Activated naive CD8-positive, alpha-beta T cell treated with anti-CD3 and anti-CD28 coated beads for 36 hours (primary cell): ENCODE measurements around the gene STRADA. TPM values are rescaled to one million over a fixed set of nuclear protein-coding genes. Genes with fewer than 3 reads are reported as not detected.

Experiments
- DNase-seq: peaks from one replicate; pipeline ENCODE4 v3.0.0; 2021
- H3K27ac Mint-ChIP-seq: one replicate; pipeline ENCODE4 v1.8.0; 2022; ENCODE audit warnings: mild to moderate bottlenecking, moderate library complexity, mixed read lengths
- H3K27me3 Mint-ChIP-seq: one replicate; pipeline ENCODE4 v1.8.0; 2022; ENCODE audit warnings: mild to moderate bottlenecking, mixed read lengths
- H3K36me3 Mint-ChIP-seq: one replicate; pipeline ENCODE4 v1.8.0; 2021; ENCODE audit warnings: mild to moderate bottlenecking, mixed read lengths
- H3K4me1 Mint-ChIP-seq: one replicate; pipeline ENCODE4 v1.8.0; 2021; ENCODE audit warnings: mixed read lengths
- H3K4me3 Mint-ChIP-seq: one replicate; pipeline ENCODE4 v1.8.0; 2022; ENCODE audit warnings: mild to moderate bottlenecking, moderate library complexity, mixed read lengths
- H3K9me3 Mint-ChIP-seq: one replicate; pipeline ENCODE4 v1.8.0; 2022; ENCODE audit warnings: mixed read lengths
- total RNA-seq, 2 experiments: library from RNA; stranded (reverse); gene quantifications; one replicate each; pipeline ENCODE4 v1.2.3, GENCODE V29; 2021

The STRADA gene
- total RNA-seq, 2 experiments from 2014 or later: 39.1 to 40.9 TPM

DNA sequence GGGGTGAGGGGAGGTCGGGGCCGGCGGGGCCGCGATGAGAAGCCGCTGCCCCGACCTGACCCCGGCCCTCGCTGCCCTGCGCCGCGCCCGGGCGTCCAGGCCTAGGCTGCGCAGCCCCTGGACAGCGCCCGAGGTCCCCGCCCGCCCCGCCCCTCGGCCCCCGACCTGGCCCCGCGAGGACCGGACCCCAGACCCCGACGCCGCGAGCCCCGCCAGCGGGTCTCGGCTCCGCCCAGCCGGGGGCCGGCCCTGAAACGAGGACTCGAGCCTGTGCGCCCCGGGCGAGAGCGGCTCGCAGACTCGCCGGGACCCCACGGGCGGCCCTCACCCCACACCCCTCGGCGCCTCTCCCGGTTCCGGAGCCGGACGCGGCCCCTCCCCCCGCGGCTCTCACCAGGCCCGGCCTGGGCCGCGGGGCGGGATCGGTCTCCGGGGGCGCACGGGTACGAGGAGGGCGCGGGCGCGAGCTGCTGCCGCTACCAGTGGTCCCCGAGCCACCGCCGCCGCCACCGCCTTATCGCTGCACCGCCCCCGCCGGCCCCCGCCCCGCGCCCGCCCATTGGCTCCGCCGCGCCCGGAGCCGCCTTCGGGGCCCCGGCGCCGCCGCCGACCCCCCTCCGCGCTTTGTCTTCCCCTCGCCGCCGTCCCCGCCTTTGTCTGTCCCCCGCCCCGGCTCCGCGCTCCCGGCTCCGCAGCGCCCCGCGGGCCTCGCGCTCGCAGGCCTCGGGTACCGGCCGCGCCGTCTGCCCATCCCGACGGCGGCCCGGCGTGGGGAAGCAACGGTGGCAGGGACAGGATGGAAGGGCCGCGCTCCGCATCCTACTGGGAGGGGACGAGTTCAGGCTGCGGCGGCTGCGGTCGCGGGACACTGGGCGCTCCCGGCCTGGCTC, 41.7 kb downstream of the STRADA start, which contains the start of gene LIMD2:
LIMD2 (minus strand) TSS at position 488 of the 890 bp plus-strand sequence. CDS start 827 bp downstream, outside the sequence.
- Mint-ChIP-seq H3K27me3 (no peaks in the 10 kb centered on the region), H3K36me3 (peaks cover 59% of the 10 kb centered on the region), H3K4me1 (peaks cover 62% of the 10 kb centered on the region), H3K9me3 (no peaks in the 10 kb centered on the region), H3K4me3 (peak within 1 kb of the TSS; percentile 91), H3K27ac (peak within 1 kb of the TSS; percentile 97)
- peak; percentile 84 for DNase-seq

DNA sequence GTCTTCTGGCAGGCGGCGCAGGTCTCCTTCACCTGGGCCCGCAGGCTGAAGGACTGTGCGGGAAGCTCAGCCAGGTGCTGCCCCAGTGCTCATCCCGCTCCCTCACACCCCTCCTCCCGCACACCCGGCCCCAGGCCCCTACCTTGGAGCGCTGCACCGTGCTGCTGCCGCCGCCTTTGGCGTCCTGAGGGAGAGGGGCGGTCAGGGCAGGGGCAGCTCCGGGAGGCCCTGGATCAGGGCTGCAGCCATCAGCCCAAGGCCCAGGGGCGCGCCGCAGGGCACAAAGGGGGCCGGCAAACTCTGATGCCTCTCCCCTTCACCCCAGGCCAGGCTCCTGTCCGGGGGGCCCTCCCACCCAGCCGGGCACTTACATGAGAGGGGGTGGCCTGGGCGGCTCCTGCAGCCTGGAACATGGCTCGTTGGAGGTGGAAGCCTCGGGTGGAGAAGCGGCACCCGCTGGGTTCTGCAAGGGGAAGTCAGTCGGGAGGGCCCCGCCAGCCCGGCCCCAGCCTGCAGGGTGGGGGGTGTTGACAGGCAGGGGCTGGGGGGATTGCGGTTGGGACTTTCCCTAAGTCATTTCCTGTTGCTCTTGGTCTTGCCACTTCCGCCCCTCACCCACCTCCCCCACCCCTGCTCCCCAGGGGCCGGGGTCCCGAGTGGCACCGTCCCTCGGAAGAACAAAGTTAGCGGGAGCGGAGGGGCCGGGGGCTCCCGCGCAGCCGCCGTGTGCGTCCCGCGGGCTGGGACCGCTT, 42.5 kb downstream of the STRADA start:
- H3K4me3 Mint-ChIP-seq: peak overlapping the region; percentile 91
- H3K27ac Mint-ChIP-seq: peak overlapping the region; percentile 94
- H3K9me3 Mint-ChIP-seq: no peaks in the 10 kb centered on the region
- DNase-seq: peak; percentile 86
- no peaks in the 10 kb centered on the region for H3K27me3 Mint-ChIP-seq
- H3K36me3 Mint-ChIP-seq: peaks cover 61% of the 10 kb centered on the region
- H3K4me1 Mint-ChIP-seq: peaks cover 66% of the 10 kb centered on the region

DNA sequence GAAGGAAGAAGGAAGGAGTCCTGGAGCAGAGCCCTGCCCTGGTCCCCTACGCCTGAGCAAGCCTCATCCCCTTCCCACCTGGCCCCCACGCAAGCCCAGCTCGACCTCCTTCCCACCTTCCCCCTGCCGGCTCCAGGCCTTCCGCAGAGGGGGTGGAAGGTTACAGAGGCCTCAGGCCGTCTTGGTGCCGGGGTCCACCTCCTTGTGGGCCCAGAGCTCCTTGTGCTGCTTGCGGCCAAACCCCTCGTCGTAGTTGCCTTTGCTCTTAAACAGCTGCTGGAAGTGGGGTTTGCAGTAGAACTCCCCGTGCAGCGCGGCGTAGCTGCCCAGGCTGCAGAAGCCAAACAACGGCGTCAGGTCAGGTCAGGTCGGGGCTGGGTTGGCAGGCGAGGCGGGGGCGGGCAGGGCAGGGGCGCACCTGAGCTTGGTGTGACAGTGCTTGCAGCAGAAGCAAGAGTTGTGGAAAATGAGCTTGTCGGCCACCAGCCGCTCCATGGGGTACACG, 43.2 kb downstream of the STRADA start:
- Mint-ChIP-seq H3K9me3 (no peaks in the 10 kb centered on the region), H3K4me3 (peak overlapping the region; percentile 91), H3K4me1 (peaks cover 65% of the 10 kb centered on the region), H3K27me3 (no peaks in the 10 kb centered on the region), H3K36me3 (peaks cover 55% of the 10 kb centered on the region), H3K27ac (peak overlapping the region; percentile 94)
- DNase-seq: peak; percentile 47

DNA sequence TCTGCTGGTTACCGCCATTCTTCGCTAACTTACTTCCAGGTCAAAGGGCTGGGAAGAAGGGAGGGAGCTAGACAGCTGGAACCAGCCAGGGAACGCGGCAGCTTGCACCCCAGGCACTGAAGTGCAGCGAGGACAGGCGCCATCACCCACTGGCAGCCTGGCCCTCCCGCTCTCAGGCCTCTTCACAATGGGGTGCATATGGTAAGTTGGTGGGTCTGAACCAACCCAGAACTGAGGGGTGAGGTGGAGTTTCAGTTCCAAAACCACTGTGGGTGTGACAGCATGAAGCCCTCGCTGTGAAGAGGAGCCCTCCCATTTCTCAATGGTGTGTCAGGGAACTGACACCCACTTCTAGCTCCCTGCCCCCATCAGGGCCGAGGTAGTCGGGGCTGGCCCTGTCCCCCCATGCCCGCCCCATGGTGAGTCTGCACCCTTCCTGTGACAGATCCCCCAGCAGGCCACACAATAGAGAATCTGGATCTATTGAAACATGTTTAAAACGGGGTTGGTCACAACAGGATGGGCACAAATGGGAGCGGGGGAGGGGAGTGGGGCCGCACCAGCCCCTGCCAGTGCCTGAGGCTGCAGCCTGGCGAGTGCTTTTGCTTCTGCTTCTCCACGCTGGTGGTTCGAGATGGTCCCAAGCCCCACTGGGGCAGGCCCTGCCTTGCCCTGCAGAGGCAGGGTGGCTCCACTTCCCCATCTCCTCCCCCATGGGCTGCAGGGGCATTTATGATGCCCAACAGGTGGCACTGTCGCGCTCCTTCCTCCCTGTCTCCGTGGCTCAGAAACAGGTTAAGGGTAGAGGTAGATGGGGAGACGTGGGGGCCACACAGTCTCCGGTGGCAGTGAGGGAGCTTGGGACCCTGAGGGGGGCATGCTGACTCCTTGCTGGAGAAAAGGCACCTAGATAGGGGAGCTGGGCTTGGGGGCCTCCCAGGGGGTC, 44.0 kb downstream of the STRADA start:
- peaks cover 65% of the 10 kb centered on the region for H3K4me1 Mint-ChIP-seq
- H3K36me3 Mint-ChIP-seq: peaks cover 50% of the 10 kb centered on the region
- no peaks in the 10 kb centered on the region for H3K27me3 Mint-ChIP-seq
- H3K27ac Mint-ChIP-seq: peak overlapping the region; percentile 94
- peak; percentile 80 for DNase-seq
- H3K4me3 Mint-ChIP-seq: peak overlapping the region; percentile 91
- no peaks in the 10 kb centered on the region for H3K9me3 Mint-ChIP-seq

DNA sequence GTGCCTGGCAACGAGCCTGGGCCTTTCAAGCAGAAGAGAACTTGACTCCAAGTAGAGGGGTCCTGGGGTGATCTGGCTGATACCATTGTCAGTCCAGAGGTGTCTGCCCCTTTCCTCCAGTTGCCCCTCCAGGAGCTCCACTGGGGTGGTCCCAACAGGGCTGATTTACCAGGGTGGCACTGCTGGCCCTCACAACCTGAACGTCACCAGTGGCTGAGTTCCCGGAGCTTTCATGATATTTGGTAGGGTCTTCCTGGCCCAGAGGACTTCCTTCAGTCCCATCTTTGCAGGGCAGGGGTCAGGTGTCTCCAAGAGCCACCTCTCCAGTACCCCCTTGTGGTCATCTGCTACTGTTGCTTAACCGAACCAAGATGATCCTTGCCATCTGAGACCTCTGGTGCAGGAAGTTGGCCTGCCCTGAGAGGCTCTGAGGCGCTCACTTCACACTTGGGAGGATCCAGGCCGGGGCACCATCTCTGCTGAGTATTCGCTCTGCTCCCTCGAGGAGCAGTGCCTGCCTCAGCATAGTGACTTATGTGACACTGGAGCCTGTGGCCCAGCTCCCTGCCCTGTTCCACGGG, 45.1 kb downstream of the STRADA start:
- Mint-ChIP-seq H3K36me3 (peaks cover 41% of the 10 kb centered on the region), H3K27ac (peak overlapping the region; percentile 94), H3K9me3 (no peaks in the 10 kb centered on the region), H3K4me1 (peaks cover 57% of the 10 kb centered on the region), H3K27me3 (no peaks in the 10 kb centered on the region), H3K4me3 (peak overlapping the region; percentile 91)
- DNase-seq: peak; percentile 49

DNA sequence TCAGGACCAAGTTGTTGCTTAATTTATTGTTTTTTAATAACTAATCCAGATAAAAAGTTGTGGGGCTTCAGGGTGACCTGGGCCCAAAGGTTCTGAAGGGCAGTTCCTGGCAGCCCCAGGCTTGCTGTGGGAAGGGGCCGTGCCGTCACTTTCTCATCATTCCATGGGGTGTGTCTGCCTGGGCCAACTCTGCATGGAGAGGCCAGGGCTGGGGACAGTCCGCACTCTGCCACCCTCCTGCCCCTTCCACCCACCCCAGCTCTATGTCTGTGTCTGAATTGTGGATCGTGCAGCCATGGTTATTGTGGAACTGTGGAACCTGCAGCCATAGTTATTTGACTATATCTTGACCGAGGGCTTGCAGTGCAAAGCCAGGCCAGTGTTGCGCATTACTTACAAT, 45.7 kb downstream of the STRADA start:
- DNase-seq: no peak
- Mint-ChIP-seq H3K27me3 (no peaks in the 10 kb centered on the region), H3K4me3 (peak overlapping the region; percentile 91), H3K27ac (peak overlapping the region; percentile 94), H3K9me3 (no peaks in the 10 kb centered on the region), H3K36me3 (peaks cover 36% of the 10 kb centered on the region), H3K4me1 (peaks cover 55% of the 10 kb centered on the region)

DNA sequence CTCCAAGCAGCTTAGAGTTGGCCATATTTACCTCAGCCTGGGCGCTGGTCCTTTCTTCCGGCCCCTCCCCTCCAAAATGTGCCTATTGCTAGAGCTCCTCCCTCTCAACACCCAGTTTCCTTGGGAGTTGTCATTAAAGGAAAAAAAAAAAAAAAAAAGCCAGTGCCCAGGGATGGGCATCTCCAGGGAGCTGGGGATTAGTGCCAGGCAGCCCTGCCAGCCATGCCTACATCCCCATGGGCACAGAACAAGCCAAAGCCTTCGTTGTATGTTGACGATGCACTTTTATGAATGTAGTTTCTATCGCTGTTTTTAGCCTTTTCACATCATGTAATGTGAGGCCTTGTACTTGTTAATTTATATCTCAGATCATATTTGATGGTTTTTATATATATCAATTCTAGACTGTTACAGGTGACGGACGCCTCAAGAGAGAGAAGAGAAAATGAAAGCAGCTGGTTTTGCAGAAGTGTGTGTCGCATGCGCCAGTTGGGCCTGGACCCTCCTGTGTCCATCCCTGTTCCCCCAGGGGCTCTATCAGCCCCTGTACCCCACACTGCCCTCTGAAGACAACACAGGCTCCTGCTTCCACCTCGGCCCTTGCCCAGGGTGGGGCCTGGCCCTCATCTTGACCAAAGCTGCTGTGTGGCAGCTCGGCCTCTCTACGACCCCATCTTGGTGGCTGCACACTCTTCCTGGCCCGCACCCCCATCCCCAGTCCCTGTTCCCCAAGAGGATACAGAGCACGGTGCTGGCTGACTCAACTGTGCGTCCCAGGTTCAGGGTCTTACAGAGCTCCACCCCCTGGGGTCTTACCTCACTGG, 46.4 kb downstream of the STRADA start:
- no peaks in the 10 kb centered on the region for H3K9me3 Mint-ChIP-seq
- H3K4me3 Mint-ChIP-seq: peak overlapping the region; percentile 43
- DNase-seq: no peak
- peaks cover 36% of the 10 kb centered on the region for H3K36me3 Mint-ChIP-seq
- peaks cover 55% of the 10 kb centered on the region for H3K4me1 Mint-ChIP-seq
- no peaks in the 10 kb centered on the region for H3K27me3 Mint-ChIP-seq
- H3K27ac Mint-ChIP-seq: peak overlapping the region; percentile 94

DNA sequence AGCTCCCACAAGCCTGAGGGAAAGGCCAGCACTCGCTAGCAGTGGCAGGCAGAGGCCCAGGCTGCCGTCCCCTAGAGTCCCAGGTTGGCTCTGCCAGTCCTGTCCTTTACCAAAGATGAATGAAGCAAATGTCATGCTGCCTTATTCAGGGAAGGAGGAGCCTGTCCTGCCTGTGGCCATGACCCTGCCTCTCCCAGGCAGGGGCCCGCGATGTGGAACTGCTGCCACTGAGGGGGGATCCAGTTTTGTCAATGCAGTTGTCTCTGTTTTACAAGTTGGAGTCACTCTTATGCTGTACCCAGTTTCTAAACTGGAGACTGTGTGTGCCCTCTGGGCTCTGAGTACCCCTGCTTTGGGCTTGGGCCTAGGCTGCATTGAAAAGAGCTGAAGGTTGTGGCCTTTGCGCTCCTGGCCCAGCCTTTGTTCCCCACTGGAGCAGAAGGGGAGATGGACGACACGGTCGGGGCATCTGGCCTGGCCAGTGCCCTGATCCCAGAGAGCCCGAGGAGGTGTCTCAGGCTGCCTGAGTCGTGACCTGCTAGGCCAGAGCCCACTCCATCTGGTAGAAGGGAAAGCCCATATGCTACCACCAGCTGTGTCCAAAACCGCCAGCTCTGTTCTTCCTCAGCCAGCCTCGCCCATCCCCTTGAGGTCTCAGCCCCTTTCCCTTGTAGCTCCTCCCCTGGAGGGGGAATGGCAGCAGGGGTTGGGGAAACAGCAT, 47.2 kb downstream of the STRADA start:
- no peak for DNase-seq
- peak overlapping the region; percentile 43 for H3K4me3 Mint-ChIP-seq
- peak overlapping the region; percentile 94 for H3K27ac Mint-ChIP-seq
- H3K27me3 Mint-ChIP-seq: no peaks in the 10 kb centered on the region
- H3K9me3 Mint-ChIP-seq: no peaks in the 10 kb centered on the region
- H3K4me1 Mint-ChIP-seq: peaks cover 55% of the 10 kb centered on the region
- H3K36me3 Mint-ChIP-seq: peaks cover 36% of the 10 kb centered on the region

DNA sequence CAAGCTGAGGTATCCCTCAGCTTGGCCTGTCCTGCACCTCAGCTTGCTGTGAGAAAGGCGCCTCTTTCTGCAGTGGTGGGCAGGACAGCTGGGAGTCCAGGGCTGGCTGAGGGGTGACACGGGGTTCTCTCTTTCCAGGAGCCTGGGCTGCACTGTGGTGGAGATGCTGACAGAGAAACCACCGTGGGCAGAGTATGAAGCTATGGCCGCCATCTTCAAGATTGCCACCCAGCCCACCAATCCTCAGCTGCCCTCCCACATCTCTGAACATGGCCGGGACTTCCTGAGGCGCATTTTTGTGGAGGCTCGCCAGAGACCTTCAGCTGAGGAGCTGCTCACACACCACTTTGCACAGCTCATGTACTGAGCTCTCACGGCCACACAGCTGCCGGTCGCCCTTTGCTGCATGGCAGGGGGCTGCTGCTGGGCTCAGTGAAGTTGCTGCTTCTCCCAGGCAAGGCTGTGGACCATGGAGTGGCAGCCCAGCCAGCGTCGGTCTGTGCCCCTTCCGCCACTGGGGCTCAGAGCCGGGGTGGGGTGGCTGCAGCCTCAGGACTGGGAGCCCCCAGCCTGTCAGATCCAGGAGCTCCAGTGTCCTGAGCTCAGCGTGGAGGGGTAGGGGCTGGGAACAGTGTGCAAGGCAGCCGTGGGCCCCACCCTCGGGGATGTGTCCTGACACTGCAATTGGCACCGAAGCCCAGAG, 48.0 kb downstream of the STRADA start:
- H3K4me1 Mint-ChIP-seq: peaks cover 55% of the 10 kb centered on the region
- H3K27ac Mint-ChIP-seq: peak overlapping the region; percentile 94
- no peaks in the 10 kb centered on the region for H3K27me3 Mint-ChIP-seq
- peaks cover 32% of the 10 kb centered on the region for H3K36me3 Mint-ChIP-seq
- H3K9me3 Mint-ChIP-seq: no peaks in the 10 kb centered on the region
- no peak for DNase-seq
- peak overlapping the region; percentile 7 for H3K4me3 Mint-ChIP-seq

DNA sequence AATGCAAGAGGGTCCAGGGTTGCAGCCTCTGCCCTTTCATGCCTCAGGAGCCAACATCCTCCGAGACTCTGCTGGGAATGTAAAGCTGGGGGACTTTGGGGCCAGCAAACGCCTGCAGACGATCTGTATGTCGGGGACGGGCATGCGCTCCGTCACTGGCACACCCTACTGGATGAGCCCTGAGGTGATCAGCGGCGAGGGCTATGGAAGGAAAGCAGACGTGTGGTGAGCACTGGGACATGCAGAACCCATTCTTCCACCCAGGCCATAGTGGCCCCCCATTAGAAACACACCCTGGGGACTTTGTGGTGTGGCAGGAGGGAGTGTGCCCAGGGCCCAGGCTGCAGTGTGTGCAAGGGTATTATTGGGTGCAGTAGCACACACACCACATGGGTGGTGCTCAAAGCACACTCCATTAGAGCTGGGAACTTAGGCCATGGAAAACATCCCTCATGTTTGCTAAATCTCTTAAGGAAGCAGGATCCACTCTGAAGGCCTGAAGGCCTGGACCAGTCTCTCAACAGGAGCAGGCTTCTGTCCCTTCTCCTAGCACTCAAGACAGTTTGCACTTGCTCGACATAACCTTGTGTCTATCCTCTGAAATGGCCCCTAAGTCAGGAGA, 49.3 kb downstream of the STRADA start:
- peaks cover 27% of the 10 kb centered on the region for H3K36me3 Mint-ChIP-seq
- no peak overlapping the region for H3K4me3 Mint-ChIP-seq
- no peaks in the 10 kb centered on the region for H3K27me3 Mint-ChIP-seq
- H3K4me1 Mint-ChIP-seq: peaks cover 49% of the 10 kb centered on the region
- no peak for DNase-seq
- H3K9me3 Mint-ChIP-seq: no peaks in the 10 kb centered on the region
- H3K27ac Mint-ChIP-seq: peak overlapping the region; percentile 32

DNA sequence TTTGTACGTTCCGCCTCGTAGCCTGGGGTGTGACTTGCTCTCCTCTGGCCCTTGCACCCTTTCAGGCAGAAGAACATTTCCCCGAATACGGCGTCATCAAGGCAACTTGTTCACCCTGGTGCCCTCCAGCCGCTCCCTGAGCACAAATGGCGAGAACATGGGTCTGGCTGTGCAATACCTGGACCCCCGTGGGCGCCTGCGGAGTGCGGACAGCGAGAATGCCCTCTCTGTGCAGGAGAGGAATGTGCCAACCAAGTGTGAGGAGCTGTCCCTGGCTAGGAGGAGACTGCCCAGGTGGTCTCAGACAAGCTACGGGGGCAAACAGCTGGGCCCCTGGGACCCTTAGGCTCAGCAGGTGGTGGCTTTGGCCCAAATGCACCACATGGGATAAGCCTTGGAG, 52.1 kb downstream of the STRADA start:
- H3K4me1 Mint-ChIP-seq: peaks cover 31% of the 10 kb centered on the region

DNA sequence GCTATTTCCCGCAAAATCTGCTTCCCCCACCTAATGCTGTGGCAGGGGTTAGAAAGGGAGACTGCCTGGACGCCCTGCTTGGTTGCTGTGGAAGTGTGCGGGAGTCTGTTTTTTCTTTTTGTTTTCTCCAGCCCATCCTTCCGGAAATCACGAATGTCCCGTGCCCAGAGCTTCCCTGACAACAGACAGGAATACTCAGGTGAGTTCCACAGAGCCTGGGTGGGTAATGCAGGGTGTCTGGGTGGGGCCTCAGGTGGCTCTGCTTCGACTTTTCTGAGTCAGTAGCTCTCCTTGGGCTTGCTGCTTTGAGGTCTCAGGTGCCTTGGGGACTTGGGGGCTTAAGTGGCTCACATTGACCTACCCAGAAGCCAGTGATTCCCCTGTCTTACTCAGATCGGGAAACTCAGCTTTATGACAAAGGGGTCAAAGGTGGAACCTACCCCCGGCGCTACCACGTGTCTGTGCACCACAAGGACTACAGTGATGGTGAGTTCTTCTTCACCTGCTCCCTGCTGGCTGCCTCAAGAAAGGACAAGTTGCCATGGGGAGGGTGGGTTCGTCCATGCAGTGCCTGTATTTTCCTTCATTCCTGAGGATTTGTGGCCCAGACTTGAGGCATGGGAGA, 53.1 kb downstream of the STRADA start:
- no peak overlapping the region for H3K4me3 Mint-ChIP-seq
- no peak for DNase-seq
- peaks cover 6% of the 10 kb centered on the region for H3K36me3 Mint-ChIP-seq
- H3K9me3 Mint-ChIP-seq: no peaks in the 10 kb centered on the region
- H3K27me3 Mint-ChIP-seq: no peaks in the 10 kb centered on the region
- no peak overlapping the region for H3K27ac Mint-ChIP-seq
- H3K4me1 Mint-ChIP-seq: peaks cover 23% of the 10 kb centered on the region

More for the DNA sequence above, 52.1 kb downstream of the STRADA start:
- Mint-ChIP-seq H3K27ac (no peak overlapping the region), H3K9me3 (no peaks in the 10 kb centered on the region), H3K4me3 (no peak overlapping the region), H3K27me3 (no peaks in the 10 kb centered on the region), H3K36me3 (peaks cover 6% of the 10 kb centered on the region)
- DNase-seq: no peak
